ENCODE data around the gene GALNT17.

- TF ChIP-seq POLR2AphosphoS5 (IDR thresholded peaks at IDR 0.05): no peak
- no peak for TF ChIP-seq CTCF (IDR thresholded peaks at IDR 0.05; ENCODE audit: poor library complexity, severe bottlenecking)
Observed at GRCh38 chr7:71236230-71237105, 104.5 kb downstream of the GALNT17 start.

Measured in neural cell (in vitro differentiated cells).